H1 (cell line): Measurements from ENCODE around the gene SMPDL3B. TPM values are rescaled to one million over a fixed set of nuclear protein-coding genes. Genes with fewer than 3 reads are reported as not detected.

Experiments
- ATF3 ChIP-seq: IDR thresholded peaks from 2 replicates; pipeline ENCODE4 v1.6.1; 2011; ENCODE audit warnings: low read depth, mild to moderate bottlenecking, low read length; ENCODE audit not compliant: insufficient read depth
- CHD1 ChIP-seq: IDR thresholded peaks from 2 replicates; pipeline ENCODE4 v1.6.1; 2012; ENCODE audit warnings: low read depth, low read length, improper control_type of control experiment
- RNF2 ChIP-seq: fragments of 200-900, 300-1000 bp; sonication (generic); IDR thresholded peaks from 2 replicates; pipeline ENCODE4 v1.7.1; 2016; ENCODE audit warnings: borderline replicate concordance, low read depth, mild to moderate bottlenecking, antibody characterized with exemption, low read length; ENCODE audit not compliant: poor library complexity, severe bottlenecking; ENCODE audit errors: missing control alignments
- TEAD4 ChIP-seq: IDR thresholded peaks from 2 replicates; pipeline ENCODE4 v1.6.1; 2012; ENCODE audit warnings: low read depth, low read length, inconsistent platforms, mixed read lengths
- USF2 ChIP-seq: IDR thresholded peaks from 2 replicates; pipeline ENCODE4 v1.6.1; 2011; ENCODE audit warnings: low read length, improper control_type of control experiment
- polyA plus RNA-seq, 7 experiments: library from polyadenylated mRNA; depleted of rRNA in 3 of 7; stranded (reverse) in 5 of 7; unstranded in 2 of 7; fragments of >200 nt in 5 of 7; fragments of 200-250 nt in 2 of 7; gene quantifications; 1 replicate in 5 of 7; 2 replicates in 1 of 7; 4 replicates in 1 of 7; pipeline versions ENCODE4 v1.2.1 to v1.2.3, GENCODE V29; 2011 to 2013; ENCODE audit warnings: missing spikeins in 2 of 7, mixed read lengths in 2 of 7
- total RNA-seq: library from RNA; stranded (reverse); fragmentation: NEBNext Ultra II Directional; extraction: Animal tissue kit (Norgen Biotek cat#: 25700); gene quantifications from 2 replicates; pipeline ENCODE4 v1.2.1, GENCODE V29; 2021

The SMPDL3B gene
- total and polyA plus RNA-seq, 2 of the 8 experiments (the other 6 are each of a cell fraction or from before 2014, with no cell fraction given) = 54.7 to 143 TPM

- TF ChIP-seq ATF3 (no peak), USF2 (no peak), RNF2 (no peak), CHD1 (no peak), TEAD4 (no peak)
These were observed 43.5 kb upstream of the SMPDL3B start (continued) for GRCh38 chr1:27891196-27891889.
